GM19240 (cell line): Measurements from ENCODE around the gene HMGN3.

Source experiments
- DNase-seq: peaks from one replicate; pipeline ENCODE4 v3.0.0; 2011; ENCODE audit warnings: low spot score; ENCODE audit not compliant: insufficient read length

Gene HMGN3

GRCh38 chr6:79186564-79186963, 47.9 kb downstream of the HMGN3 start:
- DNase-seq = no peak

DNA sequence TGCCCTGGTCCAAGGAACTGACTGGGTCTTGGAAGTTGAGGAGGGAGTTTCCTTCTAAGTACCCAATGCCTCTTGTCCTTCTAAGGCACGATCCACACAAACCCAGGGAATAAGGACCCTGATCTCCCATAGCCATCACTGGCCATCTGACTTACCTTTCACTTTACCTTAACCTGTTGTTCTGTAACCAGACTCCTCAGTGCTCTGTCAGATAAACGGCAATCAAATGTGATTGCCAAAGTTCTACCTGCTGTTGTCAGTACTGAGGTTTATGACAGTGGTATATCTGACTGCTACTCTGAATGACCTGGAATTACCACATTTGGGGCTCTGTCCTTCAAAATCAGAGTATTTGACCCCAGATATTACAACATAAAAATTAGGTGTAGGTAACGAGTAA, 49.8 kb downstream of the HMGN3 start:
- DNase-seq = no peak

DNA sequence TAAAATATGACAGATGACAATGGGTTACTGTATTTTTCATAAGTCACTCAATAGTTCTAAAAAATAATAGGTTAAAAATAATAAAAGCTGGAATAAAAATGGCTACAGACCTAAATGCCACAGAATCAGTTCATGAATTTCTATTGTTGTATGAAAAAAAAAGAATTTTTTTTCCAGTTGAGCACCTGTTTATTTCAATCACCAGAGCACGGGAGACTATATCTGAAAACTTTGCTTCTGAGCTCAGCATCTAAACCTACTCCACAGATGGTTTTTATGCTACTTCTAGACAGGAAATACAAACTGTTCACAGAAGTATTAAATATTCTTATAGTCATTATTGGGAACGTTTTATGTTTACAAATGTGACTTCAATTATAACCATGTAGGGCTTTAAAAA, 50.4 kb downstream of the HMGN3 start:
- DNase-seq = no peak

DNA sequence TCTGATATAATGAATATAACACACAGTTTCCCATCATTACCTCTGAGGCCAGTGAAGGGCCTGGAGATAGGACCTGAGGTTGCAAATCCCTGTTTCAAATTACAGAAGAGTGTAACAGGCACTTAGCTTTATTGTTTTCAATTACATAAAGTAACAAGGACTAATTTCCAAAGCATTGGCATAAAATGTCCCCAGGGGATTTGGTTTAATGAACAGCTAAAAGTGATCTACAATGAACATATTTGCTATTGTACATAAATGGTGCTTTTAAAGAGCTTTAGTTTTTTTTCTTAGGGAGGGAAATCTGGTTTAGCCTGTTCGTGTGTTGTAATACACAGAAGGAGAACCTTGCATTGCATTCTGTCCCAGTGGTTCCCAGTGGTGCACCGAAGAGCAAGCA, 54.4 kb downstream of the HMGN3 start:
- DNase-seq = no peak

DNA sequence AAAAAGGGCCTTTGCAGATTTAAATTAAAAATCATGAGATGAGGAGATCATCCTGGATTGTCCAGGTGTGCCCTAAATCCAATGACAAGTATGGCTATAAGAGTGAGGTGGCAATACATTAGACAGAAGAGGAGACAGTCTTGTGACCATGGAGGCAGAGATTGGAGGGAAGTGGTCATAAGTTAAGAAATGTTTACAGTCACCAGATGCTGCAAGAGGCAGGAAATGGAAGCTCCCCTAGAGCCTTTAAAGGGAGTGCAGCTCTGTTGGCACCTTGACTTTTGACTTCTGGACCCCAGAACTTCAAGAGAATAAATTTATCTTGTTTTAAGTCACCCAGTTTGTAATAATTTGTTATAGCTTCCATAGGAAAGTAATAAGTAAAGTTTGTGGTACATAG, 61.1 kb downstream of the HMGN3 start:
- DNase-seq = no peak

GRCh38 chr6:79170959-79171358, 63.5 kb downstream of the HMGN3 start:
- no peak for DNase-seq

- no peak for DNase-seq
These were observed 64.1 kb downstream of the HMGN3 start for GRCh38 chr6:79170431-79170830.

- DNase-seq = no peak
These were observed 65.8 kb downstream of the HMGN3 start for GRCh38 chr6:79168695-79168980.

DNA sequence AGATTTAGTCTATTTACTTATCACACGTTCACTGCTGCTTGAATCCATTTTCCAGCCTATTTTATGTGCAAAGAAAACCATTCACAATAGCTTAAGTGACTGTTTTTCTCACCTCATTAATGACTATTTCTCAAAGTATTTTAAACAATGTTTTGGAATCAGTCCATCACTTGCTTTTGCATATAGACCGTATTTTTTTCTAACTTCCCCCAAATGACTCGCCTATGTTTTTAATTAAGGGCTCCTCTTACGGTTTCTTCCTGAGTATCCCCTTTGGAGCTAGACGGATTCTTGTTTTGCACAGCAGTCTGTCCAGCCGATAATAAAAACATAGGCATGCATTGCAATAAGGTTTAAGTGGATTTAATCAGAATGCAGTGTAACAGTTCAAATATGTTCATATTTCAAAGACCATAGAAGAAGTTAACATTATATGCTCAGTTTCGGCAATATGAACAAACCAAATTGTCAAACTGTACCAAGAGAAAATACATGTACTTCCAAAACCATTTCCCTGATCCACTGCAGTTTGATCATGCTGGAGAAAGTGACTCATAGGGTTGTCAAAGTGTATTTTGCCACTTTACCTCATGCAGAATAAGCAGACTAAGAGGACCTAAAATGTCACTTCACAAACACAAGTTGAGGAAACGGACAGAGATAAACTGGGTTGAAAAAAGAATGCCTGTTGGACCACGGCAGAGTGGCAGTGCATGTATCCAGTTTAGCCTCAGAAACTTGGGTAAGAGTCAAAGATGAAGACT, 66.4 kb downstream of the HMGN3 start:
- DNase-seq = no peak

DNA sequence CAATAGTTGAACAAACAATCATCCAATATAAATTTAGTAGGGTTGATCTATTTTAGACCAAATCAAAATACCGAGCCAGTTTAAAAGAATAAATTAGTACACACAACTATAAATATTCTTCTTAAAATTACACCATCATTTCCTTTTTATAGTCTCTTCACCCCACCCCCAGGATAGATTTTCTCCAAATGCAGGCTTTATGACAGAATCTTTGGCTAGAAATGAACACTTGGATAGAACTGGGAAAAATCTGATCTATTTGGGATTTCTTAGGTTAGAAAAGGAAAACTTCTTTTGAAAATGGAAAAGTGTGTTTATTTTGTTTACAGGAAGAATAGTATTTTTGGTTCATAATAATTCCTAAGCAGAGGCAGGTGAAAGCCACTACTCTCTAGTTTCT, 74.6 kb downstream of the HMGN3 start:
- DNase-seq = no peak

DNA sequence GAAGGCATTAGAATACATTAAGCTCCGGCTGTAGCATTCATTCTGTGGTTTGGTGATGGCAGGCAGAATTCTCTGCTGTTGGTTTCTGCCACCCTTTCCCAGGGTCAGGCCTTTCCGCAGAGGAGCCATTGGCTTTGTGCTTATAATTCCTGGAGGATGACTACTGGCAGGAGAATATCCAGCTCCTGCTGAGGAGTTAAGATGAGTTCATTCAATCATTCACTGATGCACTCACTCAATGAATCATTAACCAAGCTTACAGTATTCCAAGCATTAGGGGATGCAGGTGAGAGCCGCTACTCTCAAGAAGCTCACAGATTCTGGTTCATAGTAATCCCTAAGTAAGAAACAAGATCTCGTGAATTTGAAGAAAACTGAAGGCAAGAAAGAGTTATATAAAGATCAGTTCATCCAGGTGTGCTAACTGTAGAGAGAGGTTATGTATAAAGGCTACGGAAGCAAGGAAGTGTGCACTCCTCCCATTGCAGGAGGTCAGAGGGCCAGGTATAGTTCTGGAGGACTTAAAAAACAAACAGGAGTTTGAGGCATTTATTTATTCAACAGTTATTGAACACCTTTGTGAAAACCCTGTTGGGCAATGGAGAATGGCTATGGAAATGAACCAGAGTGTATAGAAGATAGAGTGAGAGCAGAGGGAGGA, 75.5 kb downstream of the HMGN3 start:
- DNase-seq = no peak

- DNase-seq = no peak
These were observed 76.4 kb downstream of the HMGN3 start for GRCh38 chr6:79157961-79158644.

DNA sequence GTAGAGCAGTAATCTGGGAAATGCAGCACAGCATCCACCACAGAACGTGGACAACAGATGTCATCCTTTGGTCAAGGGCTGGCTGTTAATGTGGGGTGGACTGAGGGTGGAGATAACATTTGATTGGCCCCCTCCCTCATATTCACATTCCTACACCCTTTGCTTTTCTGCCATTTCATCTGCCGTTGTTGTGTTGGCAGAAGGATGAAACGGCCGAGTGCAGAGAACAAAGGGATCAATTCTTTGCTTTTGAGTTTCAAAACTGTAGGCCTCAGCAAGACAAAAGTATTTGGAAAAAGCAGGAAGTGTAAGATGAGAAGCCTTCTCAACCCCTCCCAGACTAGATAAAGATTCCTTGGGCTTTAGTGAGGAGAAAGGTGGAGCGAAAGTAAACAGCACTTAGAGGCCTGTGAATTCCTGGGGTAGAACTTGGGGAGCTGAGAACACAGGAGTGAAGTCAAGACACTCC, 82.2 kb downstream of the HMGN3 start:
- no peak for DNase-seq
